Measurements from ENCODE around the gene TRPV4. TPM values are rescaled to one million over a fixed set of nuclear protein-coding genes. Genes with fewer than 3 reads are reported as not detected.

The TRPV4 gene
- total and polyA plus RNA-seq, 2 donors (not counting 3 experiments of a cell fraction or from before 2014, with no cell fraction given): 8.8 to 22.3 TPM

DNA sequence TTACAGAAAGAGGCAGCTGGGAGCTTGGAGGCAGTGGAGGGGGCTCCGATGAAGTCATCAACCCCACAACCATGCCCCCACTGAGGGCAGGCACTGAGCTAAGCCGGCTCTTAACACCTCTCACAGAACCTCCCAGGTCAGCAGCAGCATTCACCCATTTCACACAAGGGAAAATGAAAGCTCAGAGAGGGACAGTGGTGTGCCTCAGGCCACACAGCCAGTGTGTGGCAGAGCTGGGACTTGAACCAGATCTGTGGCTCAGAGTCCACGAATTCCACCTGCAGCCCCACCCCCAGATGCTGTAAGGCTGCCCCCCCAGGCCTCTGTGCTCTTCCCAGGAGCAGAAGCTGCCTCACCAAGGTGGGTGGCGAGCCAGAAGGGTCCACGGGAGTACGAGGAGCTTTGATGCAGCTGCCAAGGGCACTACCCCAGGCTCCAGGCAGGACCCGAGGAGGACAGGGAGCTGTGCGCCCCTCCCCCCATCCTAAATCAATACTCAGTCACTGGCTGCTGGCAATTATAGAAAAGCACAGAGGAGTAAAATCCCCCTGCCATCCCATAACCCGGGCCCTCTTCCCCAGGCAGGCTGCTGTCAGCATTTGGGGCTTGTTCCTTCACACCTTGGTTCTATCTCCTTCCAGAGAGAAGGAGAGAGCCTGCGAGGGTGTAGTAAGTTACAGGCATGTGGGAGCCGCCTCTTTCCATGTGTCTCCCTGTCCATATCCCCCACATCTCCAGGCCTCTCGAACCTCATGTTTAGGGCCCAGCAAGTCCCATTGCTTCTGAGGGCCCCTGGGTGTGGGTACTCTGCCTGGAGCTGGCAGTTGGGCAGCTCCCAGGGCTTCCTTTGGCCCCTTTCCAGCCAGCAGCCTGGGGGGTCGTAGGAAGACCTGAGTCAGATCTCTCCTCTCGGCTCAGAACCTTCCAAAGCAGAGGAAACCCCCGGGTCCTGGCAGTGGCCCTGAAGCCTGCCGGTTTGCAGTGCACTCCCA is 72.0 kb downstream of the TRPV4 start:
- H3K9ac ChIP-seq (replicated peaks; ENCODE audit: extremely low read depth, insufficient read depth, low read length): no peak overlapping the region
- dilution Hi-C loops (cut with MboI; ENCODE audit: extremely low pct_ligation_motif_present, low sequenced_read_pairs) (no loop called here), intact Hi-C loops (cut with micrococcal nuclease) (no loop called here)
- no peak overlapping the region for H3K27ac ChIP-seq (ENCODE audit: insufficient read depth, low read depth, low read length)
- no peak for DNase-seq (ENCODE audit: low read depth, low spot score)
- no TSS peak for BruUV-seq (replicated peaks)
- no peak overlapping the region for H3K4me2 ChIP-seq (ENCODE audit: insufficient read depth, low read length)
- H3K4me3 ChIP-seq (replicated peaks in 1 of 3; ENCODE audit: insufficient read depth in 1 of 3, low read depth in 1 of 3, low read length in 3 of 3): no peak overlapping the region
- H3K4me1 ChIP-seq (ENCODE audit: control insufficient read depth, extremely low read depth, insufficient read depth, low read length): no peaks in the 10 kb centered on the region
- TF ChIP-seq MYC (IDR thresholded peaks at IDR 0.05; ENCODE audit: low read depth, low read length): no peak
- no peak for FAIRE-seq
- H3K79me2 ChIP-seq (ENCODE audit: control insufficient read depth, insufficient read depth, low read length): no peaks in the 10 kb centered on the region
- H3K9me3 ChIP-seq (replicated peaks; ENCODE audit: control insufficient read depth, insufficient read depth, low read length): no peaks in the 10 kb centered on the region
- ChIA-PET CTCF (interaction anchor here (0.6 to 1.0 kb wide), 3 partner anchors 14 to 333 kb away, joined by 3 to 4 read pairs (median 4); no protein-coding TSS in a partner anchor), POLR2A (no interaction called here)
- H4K20me1 ChIP-seq (replicated peaks; ENCODE audit: control insufficient read depth, extremely low read depth, insufficient read depth, low read length): no peaks in the 10 kb centered on the region
- H3K27me3 ChIP-seq (ENCODE audit: control insufficient read depth in 2 of 2, insufficient read depth in 2 of 2, low read length in 2 of 2): no peaks in the 10 kb centered on the region
- H3K9me1 ChIP-seq (replicated peaks; ENCODE audit: control insufficient read depth, extremely low read depth, insufficient read depth, low read length): no peaks in the 10 kb centered on the region
- H3K36me3 ChIP-seq (ENCODE audit: control insufficient read depth in 2 of 2, extremely low read depth in 1 of 2, insufficient read depth in 2 of 2, low read length in 2 of 2): no peaks in the 10 kb centered on the region
- no peak overlapping the region for H2AFZ ChIP-seq (ENCODE audit: low read depth, low read length)

DNA sequence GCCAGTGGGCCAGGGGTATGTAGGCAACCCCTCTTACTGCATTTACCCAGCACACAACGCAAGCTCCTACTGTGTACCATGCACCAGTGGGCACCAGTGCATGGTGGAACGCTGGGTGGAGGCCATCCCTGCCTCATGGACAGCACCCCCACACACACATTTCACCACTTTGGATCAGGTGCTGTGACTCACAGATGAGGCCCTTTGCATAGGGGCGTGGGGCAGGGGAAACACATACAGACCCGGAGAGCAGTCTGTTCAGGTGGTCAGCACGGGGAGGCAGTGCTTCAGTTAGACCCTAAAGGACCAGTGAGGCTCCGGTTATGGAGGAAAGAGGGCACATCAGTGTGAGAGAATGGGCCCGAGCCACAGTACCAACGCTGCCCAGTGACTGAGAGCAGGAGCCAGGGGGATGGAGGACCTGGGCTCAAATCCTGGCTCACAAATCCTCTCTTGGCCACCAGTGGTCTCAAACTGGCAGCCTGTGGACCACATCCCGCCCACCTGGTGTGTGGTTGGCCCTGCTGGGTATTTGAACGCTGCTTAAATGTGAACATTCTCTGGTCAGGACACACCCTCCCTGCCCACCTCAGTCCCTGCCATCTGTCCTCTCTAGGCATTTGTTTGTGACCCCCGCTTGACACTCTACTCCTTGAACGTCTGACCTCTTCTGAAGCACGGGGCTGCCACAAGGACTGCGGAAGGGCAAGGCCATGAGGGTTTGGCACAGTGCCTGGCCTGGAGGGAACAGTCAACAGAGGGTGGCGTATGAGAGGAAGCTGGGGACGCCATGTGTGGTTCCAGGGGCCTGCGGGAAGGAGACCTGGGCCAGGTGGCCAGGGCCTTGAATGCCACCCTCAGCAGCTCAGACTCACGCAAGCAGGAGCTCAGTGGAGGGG is 72.9 kb downstream of the TRPV4 start:
- no peaks in the 10 kb centered on the region for H3K4me1 ChIP-seq (ENCODE audit: control insufficient read depth, extremely low read depth, insufficient read depth, low read length)
- dilution Hi-C loops (cut with MboI; ENCODE audit: extremely low pct_ligation_motif_present, low sequenced_read_pairs): no loop called here
- no peak overlapping the region for H3K27ac ChIP-seq (ENCODE audit: insufficient read depth, low read depth, low read length)
- H3K4me3 ChIP-seq (replicated peaks in 1 of 3; ENCODE audit: insufficient read depth in 1 of 3, low read depth in 1 of 3, low read length in 3 of 3): no peak overlapping the region
- no peak overlapping the region for H3K9ac ChIP-seq (replicated peaks; ENCODE audit: extremely low read depth, insufficient read depth, low read length)
- TF ChIP-seq EZH2 (IDR thresholded peaks at IDR 0.05; ENCODE audit: borderline replicate concordance, low read depth, low read length, severe bottlenecking) (no peak), FOS (IDR thresholded peaks at IDR 0.05; ENCODE audit: borderline replicate concordance, insufficient read depth, low read length) (no peak), GATA2 (IDR thresholded peaks at IDR 0.05; ENCODE audit: insufficient read depth, insufficient read length, low read depth, low read length) (no peak), MYC (IDR thresholded peaks at IDR 0.05; ENCODE audit: low read depth, low read length) (no peak), JUN (IDR thresholded peaks at IDR 0.05; ENCODE audit: borderline replicate concordance, insufficient read depth, insufficient read length, low read depth) (no peak), POLR2AphosphoS5 (IDR thresholded peaks at IDR 0.05; ENCODE audit: insufficient read depth, low read depth, low read length) (no peak), POLR2A (IDR thresholded peaks at IDR 0.05; ENCODE audit: low read depth, low read length) (no peak)
- TF ChIP-seq, protein P1, sequence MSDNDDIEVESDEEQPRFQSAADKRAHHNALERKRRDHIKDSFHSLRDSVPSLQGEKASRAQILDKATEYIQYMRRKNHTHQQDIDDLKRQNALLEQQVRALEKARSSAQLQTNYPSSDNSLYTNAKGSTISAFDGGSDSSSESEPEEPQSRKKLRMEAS (IDR thresholded peaks at IDR 0.05; ENCODE audit: insufficient read depth, insufficient read length): no peak
- TF ChIP-seq, protein P2, sequence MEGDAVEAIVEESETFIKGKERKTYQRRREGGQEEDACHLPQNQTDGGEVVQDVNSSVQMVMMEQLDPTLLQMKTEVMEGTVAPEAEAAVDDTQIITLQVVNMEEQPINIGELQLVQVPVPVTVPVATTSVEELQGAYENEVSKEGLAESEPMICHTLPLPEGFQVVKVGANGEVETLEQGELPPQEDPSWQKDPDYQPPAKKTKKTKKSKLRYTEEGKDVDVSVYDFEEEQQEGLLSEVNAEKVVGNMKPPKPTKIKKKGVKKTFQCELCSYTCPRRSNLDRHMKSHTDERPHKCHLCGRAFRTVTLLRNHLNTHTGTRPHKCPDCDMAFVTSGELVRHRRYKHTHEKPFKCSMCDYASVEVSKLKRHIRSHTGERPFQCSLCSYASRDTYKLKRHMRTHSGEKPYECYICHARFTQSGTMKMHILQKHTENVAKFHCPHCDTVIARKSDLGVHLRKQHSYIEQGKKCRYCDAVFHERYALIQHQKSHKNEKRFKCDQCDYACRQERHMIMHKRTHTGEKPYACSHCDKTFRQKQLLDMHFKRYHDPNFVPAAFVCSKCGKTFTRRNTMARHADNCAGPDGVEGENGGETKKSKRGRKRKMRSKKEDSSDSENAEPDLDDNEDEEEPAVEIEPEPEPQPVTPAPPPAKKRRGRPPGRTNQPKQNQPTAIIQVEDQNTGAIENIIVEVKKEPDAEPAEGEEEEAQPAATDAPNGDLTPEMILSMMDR (IDR thresholded peaks at IDR 0.05; ENCODE audit: extremely low read depth in 1 of 2, insufficient read depth in 1 of 2, low read depth in 1 of 2, low read length in 2 of 2): no peak
- no peaks in the 10 kb centered on the region for H3K27me3 ChIP-seq (ENCODE audit: control insufficient read depth in 2 of 2, insufficient read depth in 2 of 2, low read length in 2 of 2)
- POLR2A ChIA-PET: no interaction called here
- H2AFZ ChIP-seq (ENCODE audit: low read depth, low read length): no peak overlapping the region
- DNase-seq (ENCODE audit: low read depth, low spot score) (no peak), FAIRE-seq (no peak)
- intact Hi-C loops (cut with micrococcal nuclease): no loop called here
- no peaks in the 10 kb centered on the region for H3K36me3 ChIP-seq (ENCODE audit: control insufficient read depth in 2 of 2, extremely low read depth in 1 of 2, insufficient read depth in 2 of 2, low read length in 2 of 2)
- BruUV-seq (replicated peaks): no TSS peak
- no peaks in the 10 kb centered on the region for H3K9me1 ChIP-seq (replicated peaks; ENCODE audit: control insufficient read depth, extremely low read depth, insufficient read depth, low read length)
- CTCF ChIA-PET: interaction anchor here (0.9 to 1.0 kb wide), 2 partner anchors 15 to 332 kb away, joined by 3 to 4 read pairs; no protein-coding TSS in a partner anchor
- no peaks in the 10 kb centered on the region for H3K9me3 ChIP-seq (replicated peaks; ENCODE audit: control insufficient read depth, insufficient read depth, low read length)
- H4K20me1 ChIP-seq (replicated peaks; ENCODE audit: control insufficient read depth, extremely low read depth, insufficient read depth, low read length): no peaks in the 10 kb centered on the region
- no peak overlapping the region for H3K4me2 ChIP-seq (ENCODE audit: insufficient read depth, low read length)
- H3K79me2 ChIP-seq (ENCODE audit: control insufficient read depth, insufficient read depth, low read length): no peaks in the 10 kb centered on the region

Measured in endothelial cell of umbilical vein (primary cell).